GM21515 (cell line): ENCODE measurements around the gene BAIAP3.
"Not testable (repeated sequence)": the region's sequence is repeated elsewhere in the genome, so short reads cannot be mapped to it uniquely, and the experiment has no call there.

Experiments
- ATAC-seq: cut with Tn5 transposase; IDR thresholded peaks from one replicate; pipeline ENCODE4 v1.9.1; 2021; ENCODE audit not compliant: unreplicated experiment

The BAIAP3 gene

DNA sequence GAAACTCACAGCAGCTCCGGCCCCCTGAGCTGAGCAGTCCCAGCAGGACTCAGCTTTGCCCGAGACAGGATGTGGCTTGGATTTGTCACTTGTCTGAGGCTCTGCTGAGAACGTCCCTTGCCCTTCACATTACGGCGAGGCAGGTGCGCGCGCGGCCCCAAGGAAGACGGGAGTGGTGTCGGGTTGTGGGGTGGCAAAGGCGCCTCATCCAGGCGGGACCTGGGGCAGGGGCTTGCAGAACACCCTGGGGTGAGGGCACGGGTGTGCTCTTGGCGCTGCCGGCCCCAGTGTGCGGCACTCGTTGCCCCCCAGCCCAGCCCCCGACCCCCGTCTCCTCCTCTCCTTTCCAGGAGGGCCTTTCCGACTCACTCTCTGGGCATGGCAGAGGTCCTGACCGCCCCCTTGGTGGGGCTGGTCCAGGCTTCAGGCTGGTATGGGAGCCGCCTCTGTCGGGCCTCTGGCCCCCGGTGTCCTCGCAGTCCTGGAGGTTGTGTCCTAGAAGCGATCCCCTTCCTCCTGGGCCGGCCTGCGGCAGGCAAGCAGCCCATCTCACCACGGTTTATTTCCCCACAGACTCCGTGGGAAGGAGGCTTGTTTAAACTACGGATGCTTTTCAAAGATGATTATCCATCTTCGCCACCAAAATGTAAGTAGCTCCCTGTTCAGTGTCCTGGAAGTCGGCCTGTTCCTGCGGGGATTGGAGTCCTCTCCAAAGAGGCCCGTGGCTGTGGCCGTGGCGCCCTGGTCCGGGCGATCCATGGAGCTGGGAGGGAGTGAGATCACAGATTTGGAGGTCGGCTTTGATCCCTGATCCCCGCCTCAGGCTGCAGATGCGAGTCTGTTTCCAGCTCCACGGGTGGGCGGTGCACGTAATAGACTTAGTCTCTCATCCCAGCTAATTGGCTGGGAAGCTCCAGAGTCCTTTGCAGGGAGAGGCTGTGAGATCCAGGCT, 18.1 kb upstream of the BAIAP3 start:
- no peak for ATAC-seq

DNA sequence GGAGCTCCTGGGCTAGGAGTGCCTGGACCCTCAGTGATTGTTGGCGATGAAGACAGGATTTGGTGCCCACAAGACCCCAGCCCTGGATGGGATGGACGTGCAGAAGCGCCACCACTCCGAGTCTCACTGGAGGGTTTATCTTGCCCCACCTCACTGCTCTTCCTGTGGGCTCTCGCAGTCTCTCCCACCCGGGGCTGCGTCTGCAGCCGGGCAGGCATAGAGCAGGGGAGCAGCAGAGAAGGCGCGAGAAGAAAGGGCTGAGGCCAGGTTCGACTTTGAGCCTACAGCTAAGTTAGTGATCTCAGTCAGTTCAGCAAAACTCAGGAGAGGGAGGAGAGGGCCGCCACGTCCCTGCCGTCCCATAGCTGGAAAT, 17.4 kb upstream of the BAIAP3 start:
- ATAC-seq = no peak

DNA sequence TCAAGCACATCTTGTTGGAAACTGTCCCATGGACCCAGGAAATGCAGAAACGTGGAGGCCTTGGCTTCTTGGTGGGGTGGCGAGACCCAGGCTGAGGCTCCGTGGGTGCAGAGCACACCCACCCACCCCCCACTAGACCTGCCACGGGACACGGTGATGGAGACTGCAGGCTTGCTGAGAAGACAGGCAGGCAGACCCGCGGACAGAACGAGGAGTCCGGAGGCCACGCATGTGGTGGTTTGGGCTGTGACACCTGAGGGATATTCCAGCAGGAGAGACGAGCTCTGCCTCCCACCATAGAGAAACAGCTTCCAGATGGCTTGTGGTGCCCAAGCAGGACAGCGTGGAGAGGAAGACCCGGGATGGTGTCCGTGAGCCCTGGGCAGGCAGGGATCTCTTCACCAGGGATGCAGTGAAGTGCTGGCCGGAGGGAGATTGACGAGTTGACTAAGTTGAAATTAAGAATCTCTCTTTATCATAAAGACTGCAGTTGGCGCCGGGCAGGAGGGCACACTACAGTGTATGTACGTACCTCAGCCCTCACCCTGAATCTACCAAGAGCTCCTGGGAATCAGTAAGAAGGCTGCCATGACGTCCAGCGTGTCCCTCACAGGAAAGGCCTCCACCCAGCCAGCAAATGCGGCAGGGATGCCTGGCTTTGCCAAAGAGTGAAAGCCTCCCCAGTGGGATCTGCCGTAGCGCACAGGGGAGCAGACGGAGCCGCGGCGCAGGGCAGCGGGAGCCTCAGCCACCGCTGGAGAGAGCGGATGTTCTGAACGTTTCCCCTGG, 15.8 kb upstream of the BAIAP3 start:
- no peak for ATAC-seq

DNA sequence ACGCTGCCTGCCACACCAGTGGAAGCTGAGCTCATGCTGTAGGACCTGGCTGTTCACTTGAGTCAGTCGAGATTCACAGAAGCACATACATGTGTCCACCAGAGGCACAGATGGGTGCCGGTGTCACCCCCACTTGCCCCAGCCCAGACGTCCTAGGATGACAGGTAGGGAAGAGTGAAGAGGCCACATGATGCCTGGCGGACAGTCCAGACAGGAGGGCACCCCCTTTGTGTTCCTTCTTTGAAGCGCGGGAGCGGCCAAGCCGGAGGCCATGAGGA, 15.2 kb upstream of the BAIAP3 start:
- ATAC-seq = no peak

DNA sequence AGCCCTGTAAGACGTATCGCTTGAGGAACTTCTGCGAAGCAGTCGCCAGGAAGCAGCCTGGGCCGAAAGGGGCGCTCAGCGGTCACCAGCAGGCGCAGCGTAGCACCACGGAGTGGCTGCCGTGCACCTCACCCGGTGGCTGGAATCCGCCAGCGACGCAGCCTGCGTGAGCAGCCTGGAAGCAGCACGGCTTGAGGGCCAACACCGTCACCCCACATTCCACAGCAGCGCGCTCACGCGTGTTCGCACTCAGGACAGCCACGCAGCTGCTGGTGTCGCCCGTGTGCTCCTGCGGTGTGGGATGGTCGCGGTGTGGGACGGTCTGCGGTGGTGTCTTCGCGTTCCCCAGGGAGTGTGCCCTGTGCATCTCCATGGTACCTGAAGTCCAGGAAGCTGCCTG, 14.4 kb upstream of the BAIAP3 start:
- no peak for ATAC-seq

DNA sequence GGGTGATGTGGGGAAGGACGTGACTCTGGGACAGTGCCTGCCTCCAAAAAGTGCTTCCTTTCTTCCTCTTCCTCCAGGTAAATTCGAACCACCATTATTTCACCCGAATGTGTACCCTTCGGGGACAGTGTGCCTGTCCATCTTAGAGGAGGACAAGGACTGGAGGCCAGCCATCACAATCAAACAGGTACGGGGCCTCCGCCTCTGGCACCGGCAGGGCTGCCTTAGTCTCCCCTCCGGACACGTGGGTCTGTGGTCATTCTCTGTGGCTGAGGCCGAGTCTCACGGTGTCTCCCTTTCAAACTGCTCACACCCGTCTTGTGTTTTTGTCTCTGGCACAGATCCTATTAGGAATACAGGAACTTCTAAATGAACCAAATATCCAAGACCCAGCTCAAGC, 13.3 kb upstream of the BAIAP3 start:
- ATAC-seq = no peak

DNA sequence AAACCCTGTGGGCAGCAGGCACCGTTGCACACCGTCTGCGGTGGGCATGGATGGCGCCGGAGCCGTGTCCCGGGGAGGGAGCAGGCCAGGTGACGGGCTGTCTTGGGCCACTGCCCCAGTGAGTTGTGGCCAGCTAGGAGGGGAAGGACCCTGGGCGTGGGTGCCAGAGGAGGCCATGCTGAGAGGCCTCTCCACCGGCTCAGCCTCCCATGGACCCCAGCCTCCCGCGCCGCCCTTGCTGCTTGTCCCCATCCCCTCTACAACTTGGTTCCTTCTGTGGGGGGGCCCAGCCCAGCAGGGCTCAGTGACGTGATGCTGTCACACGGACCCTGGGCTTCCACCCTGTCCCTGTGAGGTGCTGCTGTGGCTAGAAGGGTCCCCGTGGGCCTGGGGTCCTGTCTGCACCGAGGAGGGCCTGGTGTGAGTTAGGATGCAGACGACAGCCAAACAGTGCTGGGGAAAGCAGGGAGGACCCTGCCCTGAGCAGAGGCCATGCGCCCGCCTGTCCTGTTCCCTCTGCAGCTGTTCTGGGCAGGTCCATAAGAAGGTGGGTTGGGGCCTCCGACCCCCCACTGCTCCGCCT, 12.7 kb upstream of the BAIAP3 start:
- ATAC-seq = no peak

DNA sequence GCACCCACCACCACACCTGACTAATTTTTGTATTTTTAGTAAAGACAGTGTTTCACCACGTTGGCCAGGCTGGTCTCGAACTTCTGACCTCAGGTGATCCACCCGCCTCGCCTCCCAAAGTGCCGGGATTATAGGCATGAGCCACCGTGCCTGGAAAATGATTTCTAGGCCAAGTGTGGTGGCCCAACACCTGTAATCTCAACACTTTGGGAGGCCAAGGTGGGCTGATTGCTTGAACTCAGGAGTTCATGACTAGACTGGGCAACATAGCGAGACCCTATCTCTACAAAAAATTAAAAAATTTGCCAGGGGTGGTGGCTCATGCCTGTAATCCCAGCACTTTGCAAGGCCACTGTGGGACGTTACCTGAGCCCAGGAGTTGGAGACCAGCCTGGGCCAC, 11.0 kb upstream of the BAIAP3 start:
- ATAC-seq = no peak

DNA sequence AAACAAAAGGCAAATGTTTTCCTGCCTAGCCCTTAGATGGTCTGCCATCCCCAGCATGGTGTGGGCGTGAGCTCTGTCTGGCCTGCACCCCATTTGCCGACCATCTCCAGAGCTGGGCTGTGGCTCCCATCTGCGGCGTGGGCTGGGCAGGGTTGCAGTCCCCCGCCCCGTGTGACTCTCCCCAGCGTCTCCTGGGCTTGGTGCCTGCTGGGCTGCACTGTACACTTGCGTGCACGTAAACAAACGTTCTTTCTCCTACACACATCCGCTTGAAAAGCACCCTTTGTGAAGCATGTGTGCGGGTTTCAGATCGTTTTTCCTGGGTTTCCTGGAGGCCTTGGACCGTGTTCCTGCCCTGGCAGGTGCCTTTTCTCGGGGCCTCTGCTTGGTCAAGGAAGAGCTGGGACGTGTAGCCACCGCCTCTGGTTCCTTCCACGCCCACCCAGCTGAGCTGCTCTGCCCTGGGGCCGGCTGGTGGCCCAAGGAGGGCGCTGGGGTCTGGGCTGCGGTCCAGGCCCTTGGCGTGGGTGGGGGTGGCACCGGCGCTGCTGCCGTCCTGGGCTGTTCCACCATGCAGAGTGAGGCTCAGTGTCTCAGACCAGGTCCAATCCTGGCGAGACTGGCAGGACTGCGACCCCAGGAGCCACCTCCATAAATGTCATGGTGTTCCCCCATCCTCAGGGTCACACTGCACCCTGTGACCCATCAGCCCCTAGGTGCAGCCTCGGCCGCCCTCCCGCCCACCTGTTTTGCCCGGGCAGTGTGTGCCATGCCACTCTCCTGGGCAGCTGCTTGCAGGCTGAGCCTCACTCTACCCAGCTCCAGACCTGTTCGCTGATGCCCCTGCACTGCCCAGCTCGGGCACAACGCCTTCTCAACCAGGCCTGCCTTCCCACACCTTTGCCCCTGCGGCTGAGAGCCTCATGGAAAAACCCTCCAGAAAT, 9.9 kb upstream of the BAIAP3 start:
- ATAC-seq = no peak

DNA sequence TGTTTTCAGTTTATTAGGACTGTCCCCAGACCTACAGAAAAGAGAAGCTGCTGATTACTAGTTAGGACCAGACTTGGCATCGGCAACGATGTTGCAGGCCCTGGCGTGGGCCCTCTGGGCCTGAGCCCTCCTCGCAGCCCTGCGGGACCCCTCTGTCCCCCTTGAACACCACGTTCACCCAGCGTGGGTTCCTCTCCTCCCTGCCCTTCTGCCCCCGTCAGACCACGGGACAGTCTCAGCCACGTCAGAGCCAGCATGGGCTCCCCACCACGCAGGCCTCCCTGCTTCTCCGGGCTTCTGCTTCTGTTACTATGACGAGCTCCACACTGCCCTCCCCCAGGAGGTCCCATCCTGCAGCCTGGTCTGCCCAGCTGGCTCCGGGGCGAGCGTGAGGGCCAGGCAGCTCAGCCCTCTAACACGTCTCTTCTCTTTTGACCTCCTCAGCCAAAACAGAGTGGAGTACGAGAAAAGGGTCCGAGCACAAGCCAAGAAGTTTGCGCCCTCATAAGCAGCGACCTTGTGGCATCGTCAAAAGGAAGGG, 9.1 kb upstream of the BAIAP3 start:
- no peak for ATAC-seq

DNA sequence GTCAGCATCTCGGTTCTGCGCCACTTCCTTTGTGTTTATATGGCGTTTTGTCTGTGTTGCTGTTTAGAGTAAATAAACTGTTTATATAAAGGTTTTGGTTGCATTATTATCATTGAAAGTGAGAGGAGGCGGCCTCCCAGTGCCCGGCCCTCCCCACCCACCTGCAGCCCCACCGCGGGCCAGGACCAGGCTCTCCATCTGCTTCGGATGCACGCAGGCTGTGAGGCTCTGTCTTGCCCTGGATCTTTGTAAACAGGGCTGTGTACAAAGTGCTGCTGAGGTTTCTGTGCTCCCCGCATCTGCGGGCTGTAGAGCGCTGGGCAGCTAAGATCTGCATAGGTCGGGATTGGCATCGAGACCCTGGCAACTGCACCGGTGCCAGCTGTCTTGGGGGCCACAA, 8.2 kb upstream of the BAIAP3 start:
- no peak for ATAC-seq

DNA sequence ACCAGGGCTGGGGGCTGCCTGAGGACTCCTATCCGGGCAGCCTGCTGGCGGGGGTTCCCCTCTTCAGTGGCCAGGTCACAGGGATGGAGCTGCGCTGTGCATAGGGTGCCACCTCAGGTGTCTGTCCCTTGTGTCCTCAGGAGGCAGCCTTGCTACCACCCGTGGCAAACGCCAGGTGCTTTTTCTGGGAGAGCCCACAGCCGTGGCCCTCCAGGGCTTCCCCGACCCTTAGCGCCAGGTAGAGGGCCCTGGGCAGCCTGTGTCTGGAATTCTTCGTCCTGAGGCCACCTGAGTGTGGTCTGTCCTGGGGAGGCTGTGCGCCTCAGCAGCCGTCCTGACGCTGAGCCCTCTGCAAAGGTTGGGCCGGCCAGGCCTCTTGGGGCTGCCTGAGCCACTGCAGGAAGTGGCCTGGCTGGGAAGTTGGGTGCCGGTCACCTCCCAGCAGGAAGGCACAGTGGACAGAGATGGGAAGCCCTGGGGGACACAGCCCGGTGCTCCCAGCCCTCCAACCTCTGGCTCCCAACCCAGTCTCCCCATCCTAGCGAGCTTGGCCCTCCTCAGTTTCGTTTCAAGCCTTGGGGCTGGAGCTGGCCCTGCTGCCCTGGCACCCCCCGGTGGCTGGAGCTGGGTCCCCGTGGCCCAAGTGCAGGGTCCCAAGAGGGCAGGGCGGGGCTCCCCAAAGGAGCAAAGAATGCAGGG, 7.6 kb upstream of the BAIAP3 start:
- no peak for ATAC-seq

DNA sequence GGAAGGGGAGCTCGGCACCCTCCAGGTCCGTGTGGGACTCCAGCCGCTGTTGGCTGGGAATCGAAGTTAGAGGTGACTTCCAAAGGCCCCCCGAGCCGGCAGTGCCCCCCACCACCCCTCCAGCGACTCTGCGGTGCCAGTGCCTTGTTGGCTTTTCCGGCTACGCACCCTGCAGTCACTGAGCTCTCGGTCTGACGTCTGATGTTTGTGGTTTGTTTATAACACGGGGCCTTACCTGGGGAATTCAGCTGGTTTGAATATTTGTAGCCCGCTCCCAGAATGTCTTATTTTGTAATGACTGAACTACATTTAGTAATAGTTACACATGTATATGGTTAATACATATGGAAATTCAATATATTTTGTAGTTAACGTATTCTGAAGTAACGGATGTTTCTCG, 7.1 kb upstream of the BAIAP3 start:
- no peak for ATAC-seq

DNA sequence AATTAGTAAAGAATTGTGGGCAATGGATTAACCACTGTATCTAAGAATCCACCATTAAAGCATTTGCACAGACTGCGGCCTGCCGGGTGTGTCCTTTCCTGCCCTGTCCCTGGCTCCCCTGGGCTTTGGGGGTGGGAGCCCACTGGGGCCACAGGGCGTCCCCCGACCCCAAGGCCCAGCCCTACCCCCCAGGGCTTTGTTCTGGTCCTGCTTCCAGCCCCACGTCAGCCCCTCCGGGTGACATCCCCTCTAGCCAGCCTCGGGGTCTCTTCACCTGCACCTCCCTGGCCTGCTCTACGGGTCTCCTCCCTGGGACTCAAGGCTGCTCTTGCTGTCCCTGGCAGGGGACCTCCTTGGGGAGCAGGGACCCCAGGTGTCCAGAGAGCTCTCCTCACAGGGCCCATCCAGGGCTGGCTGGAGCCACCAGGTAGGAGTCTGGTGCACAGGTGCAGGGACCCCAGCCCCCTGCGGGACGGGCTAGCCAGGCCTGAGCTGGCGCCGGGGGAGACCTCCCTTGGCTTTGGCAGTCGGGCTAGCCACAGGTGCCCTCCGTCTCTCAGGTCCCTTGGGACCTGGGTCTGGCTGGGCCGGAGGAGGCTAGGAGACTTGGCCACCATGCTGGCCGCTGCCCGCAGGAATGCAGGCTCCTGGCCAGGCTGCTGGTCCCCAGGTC, 6.4 kb upstream of the BAIAP3 start:
- no peak for ATAC-seq

DNA sequence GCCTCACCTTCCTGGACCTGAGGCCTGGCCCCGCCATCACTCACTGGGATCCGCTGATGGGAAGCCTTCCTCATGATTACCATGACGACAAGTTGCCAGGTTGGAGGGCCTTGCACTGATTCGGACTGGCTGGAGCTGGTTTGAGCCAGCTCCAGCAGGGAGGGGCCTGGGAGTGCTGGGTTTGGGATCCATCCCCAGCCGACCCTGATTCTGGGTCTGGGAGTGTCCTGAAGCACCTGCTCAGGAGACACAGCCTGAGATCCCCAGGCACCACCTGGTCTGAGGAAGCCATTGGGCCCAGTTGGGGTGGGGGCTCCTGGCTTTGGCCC, 5.9 kb upstream of the BAIAP3 start:
- ATAC-seq = no peak

DNA sequence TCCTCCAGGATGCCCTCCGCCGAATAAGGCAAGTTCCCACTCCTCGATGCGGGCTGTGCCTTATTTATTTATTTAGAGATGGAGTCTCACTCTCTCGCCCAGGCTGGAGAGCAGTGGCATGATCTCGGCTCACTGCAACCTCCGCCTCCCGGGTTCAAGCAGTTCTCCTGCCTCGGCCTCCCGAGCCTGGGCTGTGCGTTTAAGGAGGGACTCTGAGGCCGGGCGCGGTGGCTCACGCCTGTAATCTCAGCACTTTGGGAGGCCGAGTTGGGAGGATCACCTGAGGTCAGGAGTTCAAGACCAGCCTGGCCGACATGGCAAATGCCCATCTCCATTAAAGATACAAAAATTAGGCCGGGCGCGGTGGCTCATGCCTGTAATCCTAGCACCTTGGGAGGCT, 5.3 kb upstream of the BAIAP3 start:
- not testable (repeated sequence) for ATAC-seq

DNA sequence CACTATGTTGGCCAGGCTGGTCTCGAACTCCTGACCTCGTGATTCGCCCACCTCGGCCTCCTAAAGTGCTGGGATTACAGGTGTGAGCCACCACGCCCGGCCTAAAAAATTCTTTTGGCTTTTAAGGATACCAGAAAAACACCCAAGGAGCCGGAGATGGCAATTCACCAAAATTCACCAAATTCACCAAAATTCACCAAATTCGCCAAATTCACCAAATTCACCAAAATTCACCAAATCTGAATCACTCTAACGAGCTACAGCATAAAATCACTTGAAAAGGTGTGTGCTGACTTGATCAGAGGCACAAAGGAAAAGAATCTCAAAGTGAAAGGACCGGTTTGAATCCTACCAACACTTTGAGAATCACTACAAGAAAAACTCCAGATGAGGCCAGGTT, 4.5 kb upstream of the BAIAP3 start:
- ATAC-seq = not testable (repeated sequence)

DNA sequence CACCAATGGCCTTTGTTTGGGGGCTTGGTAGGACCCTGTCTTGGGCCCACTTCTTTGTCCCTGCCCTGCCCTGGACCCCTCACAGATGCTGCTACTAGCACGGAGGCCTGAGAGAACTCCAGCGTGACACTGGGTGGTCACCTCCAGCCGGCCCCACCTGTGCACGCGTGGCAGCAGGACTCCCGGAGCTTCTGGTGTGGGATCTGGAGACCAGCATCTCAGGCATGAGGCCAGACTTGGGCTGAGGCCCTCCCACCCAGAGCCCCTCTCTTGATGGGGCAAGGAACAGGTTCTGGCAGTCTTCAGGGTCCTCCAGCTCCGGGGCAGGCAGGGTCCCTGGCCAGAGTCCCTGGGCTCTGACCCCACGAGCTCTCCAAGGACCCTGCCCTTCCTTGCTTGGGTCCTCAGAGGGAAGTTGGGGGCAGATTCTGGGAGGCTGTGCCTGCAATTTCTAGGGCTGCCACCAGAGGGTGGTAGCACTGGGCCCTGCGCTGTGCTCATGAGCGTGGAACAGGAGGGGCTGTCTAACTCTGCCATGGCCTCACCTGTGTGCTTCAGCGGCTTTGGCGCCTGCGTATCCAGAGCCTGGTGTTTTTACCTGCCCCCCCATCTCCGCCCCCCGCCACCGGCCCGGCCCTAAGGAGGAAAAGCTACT, 3.1 kb upstream of the BAIAP3 start:
- no peak for ATAC-seq
